Breast epithelium (tissue), 3 donors: Measurements from ENCODE around the gene LRRK1.

Source experiments
- POLR2AphosphoS5 ChIP-seq, 3 donors: sonication (generic); formaldehyde crosslinking; IDR thresholded peaks; one replicate each; pipeline ENCODE4 v1.6.1; 2017; ENCODE audit warnings: antibody characterized with exemption in 3 of 3
- TF ChIP-seq, protein P1 (sequence below), 3 donors: fragments of 450-650 bp; IDR thresholded peaks; one replicate each; pipeline ENCODE4 v1.5.1; 2016 to 2017; ENCODE audit warnings: antibody characterized with exemption in 3 of 3, mild to moderate bottlenecking in 3 of 3, moderate library complexity in 3 of 3

DNA sequence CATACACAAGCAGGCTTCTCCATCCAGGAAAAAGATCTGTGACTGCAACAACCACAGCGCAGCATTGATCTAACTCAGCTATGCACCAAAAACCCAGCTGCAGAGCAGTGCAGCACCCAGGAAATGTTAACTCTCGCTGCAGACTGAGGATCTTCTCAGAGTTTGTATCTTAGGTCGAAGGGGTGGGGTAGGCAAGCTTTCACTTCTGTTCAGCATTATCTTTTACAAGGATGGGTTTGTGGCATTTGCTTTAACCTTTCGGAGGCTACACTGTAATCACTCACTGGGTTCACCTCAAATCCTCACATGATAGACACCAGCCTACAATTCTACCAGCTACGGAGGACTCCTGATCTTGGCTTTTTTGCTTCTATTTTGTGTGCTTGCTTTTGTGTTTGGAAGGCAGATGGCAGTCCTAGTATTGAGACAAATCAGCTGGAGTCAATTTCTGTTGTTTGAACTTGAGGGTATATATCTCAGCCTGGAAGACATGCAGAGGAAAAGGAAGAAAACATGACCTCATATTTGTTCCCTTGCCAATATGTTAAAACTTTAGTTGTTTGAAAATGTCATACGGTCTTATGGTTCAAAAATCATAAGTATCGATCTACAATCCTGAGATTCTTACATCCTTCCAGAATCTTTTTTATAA, 25.2 kb downstream of the LRRK1 start:
- TF ChIP-seq POLR2AphosphoS5 (IDR thresholded peaks at IDR 0.05) = no peak
- TF ChIP-seq, protein P1, sequence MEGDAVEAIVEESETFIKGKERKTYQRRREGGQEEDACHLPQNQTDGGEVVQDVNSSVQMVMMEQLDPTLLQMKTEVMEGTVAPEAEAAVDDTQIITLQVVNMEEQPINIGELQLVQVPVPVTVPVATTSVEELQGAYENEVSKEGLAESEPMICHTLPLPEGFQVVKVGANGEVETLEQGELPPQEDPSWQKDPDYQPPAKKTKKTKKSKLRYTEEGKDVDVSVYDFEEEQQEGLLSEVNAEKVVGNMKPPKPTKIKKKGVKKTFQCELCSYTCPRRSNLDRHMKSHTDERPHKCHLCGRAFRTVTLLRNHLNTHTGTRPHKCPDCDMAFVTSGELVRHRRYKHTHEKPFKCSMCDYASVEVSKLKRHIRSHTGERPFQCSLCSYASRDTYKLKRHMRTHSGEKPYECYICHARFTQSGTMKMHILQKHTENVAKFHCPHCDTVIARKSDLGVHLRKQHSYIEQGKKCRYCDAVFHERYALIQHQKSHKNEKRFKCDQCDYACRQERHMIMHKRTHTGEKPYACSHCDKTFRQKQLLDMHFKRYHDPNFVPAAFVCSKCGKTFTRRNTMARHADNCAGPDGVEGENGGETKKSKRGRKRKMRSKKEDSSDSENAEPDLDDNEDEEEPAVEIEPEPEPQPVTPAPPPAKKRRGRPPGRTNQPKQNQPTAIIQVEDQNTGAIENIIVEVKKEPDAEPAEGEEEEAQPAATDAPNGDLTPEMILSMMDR (IDR thresholded peaks at IDR 0.05) = no peak
